HEK293 (cell line): ENCODE measurements around the gene MYL3.

Experiments used
- CTCF ChIA-PET: fragments of 350-600 bp; formaldehyde crosslinking; extraction: SDS; loops from one replicate; lab custom pipeline; 2021; ENCODE audit warnings: antibody characterized with exemption; lab: Yijun Ruan, JAX
- POLR2A ChIA-PET: fragments of 300-600 bp; formaldehyde crosslinking; extraction: SDS; loops from one replicate; lab custom pipeline; 2020; ENCODE audit warnings: antibody characterized with exemption, inconsistent platforms; lab: Yijun Ruan, JAX
- H3K27ac ChIP-seq: fragments of 200-500 bp; sonication (Bioruptor generic); 2 replicates; pipeline ENCODE4 v1.5.1; 2014; ENCODE audit warnings: low read depth, low read length, control low read depth, inconsistent platforms; ENCODE audit errors: extremely low read depth
- H3K36me3 ChIP-seq, 2 experiments: fragments of 200-500 bp in 1 of 2; sonication (Bioruptor generic) in 1 of 2; 1 replicate in 1 of 2; 2 replicates in 1 of 2; pipeline ENCODE4 v1.5.1; 2014 to 2017; ENCODE audit warnings: inconsistent platforms in 2 of 2, low read length in 2 of 2; ENCODE audit not compliant: control insufficient read depth in 2 of 2, insufficient read depth in 1 of 2
- H3K4me1 ChIP-seq: fragments of 200-500 bp; sonication (Bioruptor generic); 2 replicates; pipeline ENCODE4 v1.5.1; 2014; ENCODE audit warnings: mild to moderate bottlenecking, low read length, inconsistent platforms; ENCODE audit not compliant: control insufficient read depth, insufficient read depth
- H3K4me3 ChIP-seq: 2 replicates; pipeline ENCODE4 v1.5.1; 2011; ENCODE audit warnings: low read depth, mild to moderate bottlenecking, control low read depth, low read length, moderate library complexity
- H3K9me3 ChIP-seq: fragments of 200-500 bp; sonication (Bioruptor generic); 2 replicates; pipeline ENCODE4 v1.5.1; 2014; ENCODE audit warnings: low read depth, low read length, inconsistent platforms; ENCODE audit not compliant: control insufficient read depth, insufficient read depth
- BCL11A ChIP-seq: fragments of 450-650 bp; formaldehyde crosslinking; IDR thresholded peaks from 2 replicates; pipeline ENCODE4 v1.5.1; 2016; ENCODE audit warnings: low read depth, missing biosample characterization, missing genetic modification characterization
- GFI1B ChIP-seq: fragments of 450-650 bp; formaldehyde crosslinking; IDR thresholded peaks from 2 replicates; pipeline ENCODE4 v1.5.1; 2016; ENCODE audit warnings: missing biosample characterization, missing genetic modification characterization
- IKZF3 ChIP-seq: fragments of 450-650 bp; IDR thresholded peaks from 2 replicates; pipeline ENCODE4 v1.5.0; 2018; ENCODE audit warnings: missing biosample characterization, mild to moderate bottlenecking, missing genetic modification characterization, moderate library complexity
- PRDM1 ChIP-seq: fragments of 450-650 bp; formaldehyde crosslinking; IDR thresholded peaks from 2 replicates; pipeline ENCODE4; 2016; ENCODE audit warnings: missing biosample characterization, missing genetic modification characterization
- YY2 ChIP-seq: fragments of 450-650 bp; formaldehyde crosslinking; IDR thresholded peaks from 2 replicates; pipeline ENCODE4 v1.5.1; 2016; ENCODE audit warnings: missing biosample characterization, missing genetic modification characterization
- ZBTB11 ChIP-seq: fragments of 450-650 bp; formaldehyde crosslinking; conservative IDR thresholded peaks from 2 replicates; pipeline ENCODE4 v1.5.1; 2016; ENCODE audit warnings: low read depth, missing biosample characterization, missing genetic modification characterization
- ZBTB20 ChIP-seq: fragments of 450-650 bp; formaldehyde crosslinking; IDR thresholded peaks from 2 replicates; pipeline ENCODE4 v1.5.1; 2016; ENCODE audit warnings: missing biosample characterization, missing genetic modification characterization
- ZBTB8A ChIP-seq: fragments of 450-650 bp; formaldehyde crosslinking; IDR thresholded peaks from 2 replicates; pipeline ENCODE4 v1.5.1; 2016; ENCODE audit warnings: missing biosample characterization, missing genetic modification characterization
- ZFP37 ChIP-seq: fragments of 450-650 bp; formaldehyde crosslinking; IDR thresholded peaks from 2 replicates; pipeline ENCODE4 v1.5.1; 2016; ENCODE audit warnings: missing biosample characterization, missing genetic modification characterization
- ZFP69B ChIP-seq: fragments of 450-650 bp; formaldehyde crosslinking; IDR thresholded peaks from 2 replicates; pipeline ENCODE4 v1.5.1; 2016; ENCODE audit warnings: missing biosample characterization, missing genetic modification characterization
- ZIC2 ChIP-seq: fragments of 450-650 bp; formaldehyde crosslinking; IDR thresholded peaks from 2 replicates; pipeline ENCODE4 v1.5.1; 2016; ENCODE audit warnings: missing biosample characterization, missing genetic modification characterization
- ZNF148 ChIP-seq: fragments of 450-650 bp; formaldehyde crosslinking; IDR thresholded peaks from 2 replicates; pipeline ENCODE4 v1.5.0; 2017; ENCODE audit warnings: missing biosample characterization, missing genetic modification characterization, borderline replicate concordance
- ZNF155 ChIP-seq: fragments of 450-650 bp; formaldehyde crosslinking; IDR thresholded peaks from 2 replicates; pipeline ENCODE4 v1.5.1; 2016; ENCODE audit warnings: missing biosample characterization, missing genetic modification characterization
- ZNF2 ChIP-seq: fragments of 450-650 bp; formaldehyde crosslinking; IDR thresholded peaks from 2 replicates; pipeline ENCODE4 v1.5.1; 2016; ENCODE audit warnings: missing biosample characterization, missing genetic modification characterization
- ZNF214 ChIP-seq: fragments of 450-650 bp; formaldehyde crosslinking; IDR thresholded peaks from 2 replicates; pipeline ENCODE4 v1.5.1; 2017; ENCODE audit warnings: missing biosample characterization, mild to moderate bottlenecking, missing genetic modification characterization, borderline replicate concordance
- ZNF335 ChIP-seq: fragments of 450-650 bp; formaldehyde crosslinking; conservative IDR thresholded peaks from 2 replicates; pipeline ENCODE4 v1.5.1; 2016; ENCODE audit warnings: missing biosample characterization, missing genetic modification characterization
- ZNF341 ChIP-seq: fragments of 450-650 bp; formaldehyde crosslinking; IDR thresholded peaks from 2 replicates; pipeline ENCODE4; 2016; ENCODE audit warnings: low read depth, missing biosample characterization, missing genetic modification characterization
- ZNF366 ChIP-seq: fragments of 450-650 bp; formaldehyde crosslinking; conservative IDR thresholded peaks from 2 replicates; pipeline ENCODE4 v1.5.1; 2016; ENCODE audit warnings: missing biosample characterization, missing genetic modification characterization
- ZNF398 ChIP-seq: fragments of 450-650 bp; formaldehyde crosslinking; IDR thresholded peaks from 2 replicates; pipeline ENCODE4 v1.5.1; 2017; ENCODE audit warnings: missing biosample characterization, missing genetic modification characterization
- ZNF514 ChIP-seq: fragments of 450-650 bp; formaldehyde crosslinking; IDR thresholded peaks from 2 replicates; pipeline ENCODE4 v1.5.1; 2016; ENCODE audit warnings: missing biosample characterization, missing genetic modification characterization
- ZNF645 ChIP-seq: fragments of 450-650 bp; formaldehyde crosslinking; IDR thresholded peaks from 2 replicates; pipeline ENCODE4; 2016; ENCODE audit warnings: missing biosample characterization, missing genetic modification characterization
- ZNF670 ChIP-seq: fragments of 450-650 bp; formaldehyde crosslinking; IDR thresholded peaks from 2 replicates; pipeline ENCODE4 v1.5.1; 2016; ENCODE audit warnings: missing biosample characterization, missing genetic modification characterization, low read depth
- ZNF837 ChIP-seq: fragments of 450-650 bp; formaldehyde crosslinking; IDR thresholded peaks from 2 replicates; pipeline ENCODE4 v1.5.1; 2016; ENCODE audit warnings: missing biosample characterization, missing genetic modification characterization

Gene MYL3

GRCh38 chr3:46845397-46845859, 17.8 kb downstream of the MYL3 start:
- Histone ChIP-seq H3K4me1 (no peaks in the 10 kb centered on the region), H3K36me3 (no peaks in the 10 kb centered on the region), H3K4me3 (peak overlapping the region; percentile 48), H3K9me3 (no peaks in the 10 kb centered on the region), H3K27ac (peak overlapping the region; percentile 39; the same call in 1 of the 2 replicates)
- TF ChIP-seq ZBTB8A (tag by site-specific recombination) (0 out of 2 replicates have a peak, but pooled peaks have one; percentile 9), ZNF341 (tag by site-specific recombination) (peak; percentile 37; the same call in 1 of the 2 replicates), ZNF398 (tag by site-specific recombination) (peak; percentile 89), ZNF335 (tag by site-specific recombination) (peak; percentile 91), ZBTB11 (tag by site-specific recombination) (peak; percentile 68), ZNF670 (tag by site-specific recombination) (no peak), ZFP69B (tag by site-specific recombination) (no peak), YY2 (no peak), PRDM1 (tag by site-specific recombination) (no peak), ZNF514 (tag by site-specific recombination) (no peak), ZIC2 (peak; percentile 69)
- CTCF ChIA-PET: interaction anchor here (0.5 to 1.9 kb wide), 9 partner anchors 10 to 152 kb away, joined by 3 to 6 read pairs (median 4); no protein-coding TSS in a partner anchor
- POLR2A ChIA-PET: interaction anchor here (0.8 to 1.3 kb wide), 4 partner anchors 21 to 535 kb away, joined by 3 to 7 read pairs (median 4); partner anchors contain the start of gene PTPN23

GRCh38 chr3:46844881-46845312, 18.3 kb downstream of the MYL3 start:
- Histone ChIP-seq H3K9me3 (no peaks in the 10 kb centered on the region), H3K4me1 (no peaks in the 10 kb centered on the region), H3K4me3 (peak overlapping the region; percentile 48), H3K36me3 (no peaks in the 10 kb centered on the region), H3K27ac (no peak overlapping the region)
- TF ChIP-seq BCL11A (tag by site-specific recombination) (no peak), ZFP37 (tag by site-specific recombination) (no peak), ZNF2 (tag by site-specific recombination) (no peak), IKZF3 (tag by site-specific recombination) (no peak), ZBTB20 (no peak), GFI1B (no peak), ZNF645 (no peak), ZNF148 (tag by site-specific recombination) (no peak), ZNF366 (tag by site-specific recombination) (no peak), ZNF837 (tag by site-specific recombination) (no peak), ZNF214 (tag by site-specific recombination) (no peak), ZNF155 (tag by site-specific recombination) (no peak)
- ChIA-PET POLR2A (interaction anchor here (1.3 kb wide), 1 partner anchor 20 kb away, joined by 3 read pairs; no protein-coding TSS in a partner anchor), CTCF (interaction anchor here (0.5 to 1.9 kb wide), 8 partner anchors 9 to 153 kb away, joined by 3 to 6 read pairs (median 4); no protein-coding TSS in a partner anchor)
